ENCODE measurements around the gene OOSP1.
"Not testable (repeated sequence)": the region's sequence is repeated elsewhere in the genome, so short reads cannot be mapped to it uniquely, and the experiment has no call there.

The OOSP1 gene

DNA sequence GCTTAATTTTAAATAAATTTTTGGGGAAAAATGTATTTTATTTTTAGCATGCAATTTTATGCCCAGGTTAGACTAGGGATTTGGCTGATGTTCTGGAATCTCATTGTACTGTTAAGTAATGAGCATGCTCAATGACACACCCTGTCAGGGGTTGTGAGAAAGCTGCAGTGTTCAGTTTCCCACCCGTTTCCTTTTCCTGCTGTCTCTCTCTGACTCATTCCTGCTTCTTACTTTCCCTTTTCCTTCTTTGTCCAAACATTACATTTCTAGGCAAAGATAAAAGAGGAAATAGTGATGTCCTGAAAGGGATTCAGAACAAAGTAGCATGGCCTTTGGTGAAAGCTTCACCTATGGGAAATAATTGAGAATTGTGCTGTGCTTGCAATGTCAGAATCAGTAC is 36.9 kb upstream of the OOSP1 start:
- ATAC-seq: 0 out of 3 replicates have a peak, but pooled peaks have one; percentile 37
- TF ChIP-seq, protein P1, sequence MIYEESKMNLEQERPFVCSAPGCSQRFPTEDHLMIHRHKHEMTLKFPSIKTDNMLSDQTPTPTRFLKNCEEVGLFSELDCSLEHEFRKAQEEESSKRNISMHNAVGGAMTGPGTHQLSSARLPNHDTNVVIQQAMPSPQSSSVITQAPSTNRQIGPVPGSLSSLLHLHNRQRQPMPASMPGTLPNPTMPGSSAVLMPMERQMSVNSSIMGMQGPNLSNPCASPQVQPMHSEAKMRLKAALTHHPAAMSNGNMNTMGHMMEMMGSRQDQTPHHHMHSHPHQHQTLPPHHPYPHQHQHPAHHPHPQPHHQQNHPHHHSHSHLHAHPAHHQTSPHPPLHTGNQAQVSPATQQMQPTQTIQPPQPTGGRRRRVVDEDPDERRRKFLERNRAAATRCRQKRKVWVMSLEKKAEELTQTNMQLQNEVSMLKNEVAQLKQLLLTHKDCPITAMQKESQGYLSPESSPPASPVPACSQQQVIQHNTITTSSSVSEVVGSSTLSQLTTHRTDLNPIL (CRISPR knock-in tag; IDR thresholded peaks at IDR 0.05; ENCODE audit: low read depth): no peak
- TF ChIP-seq, protein P2, sequence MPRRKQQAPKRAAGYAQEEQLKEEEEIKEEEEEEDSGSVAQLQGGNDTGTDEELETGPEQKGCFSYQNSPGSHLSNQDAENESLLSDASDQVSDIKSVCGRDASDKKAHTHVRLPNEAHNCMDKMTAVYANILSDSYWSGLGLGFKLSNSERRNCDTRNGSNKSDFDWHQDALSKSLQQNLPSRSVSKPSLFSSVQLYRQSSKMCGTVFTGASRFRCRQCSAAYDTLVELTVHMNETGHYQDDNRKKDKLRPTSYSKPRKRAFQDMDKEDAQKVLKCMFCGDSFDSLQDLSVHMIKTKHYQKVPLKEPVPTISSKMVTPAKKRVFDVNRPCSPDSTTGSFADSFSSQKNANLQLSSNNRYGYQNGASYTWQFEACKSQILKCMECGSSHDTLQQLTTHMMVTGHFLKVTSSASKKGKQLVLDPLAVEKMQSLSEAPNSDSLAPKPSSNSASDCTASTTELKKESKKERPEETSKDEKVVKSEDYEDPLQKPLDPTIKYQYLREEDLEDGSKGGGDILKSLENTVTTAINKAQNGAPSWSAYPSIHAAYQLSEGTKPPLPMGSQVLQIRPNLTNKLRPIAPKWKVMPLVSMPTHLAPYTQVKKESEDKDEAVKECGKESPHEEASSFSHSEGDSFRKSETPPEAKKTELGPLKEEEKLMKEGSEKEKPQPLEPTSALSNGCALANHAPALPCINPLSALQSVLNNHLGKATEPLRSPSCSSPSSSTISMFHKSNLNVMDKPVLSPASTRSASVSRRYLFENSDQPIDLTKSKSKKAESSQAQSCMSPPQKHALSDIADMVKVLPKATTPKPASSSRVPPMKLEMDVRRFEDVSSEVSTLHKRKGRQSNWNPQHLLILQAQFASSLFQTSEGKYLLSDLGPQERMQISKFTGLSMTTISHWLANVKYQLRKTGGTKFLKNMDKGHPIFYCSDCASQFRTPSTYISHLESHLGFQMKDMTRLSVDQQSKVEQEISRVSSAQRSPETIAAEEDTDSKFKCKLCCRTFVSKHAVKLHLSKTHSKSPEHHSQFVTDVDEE (CRISPR knock-in tag; IDR thresholded peaks at IDR 0.05): no peak
- TF ChIP-seq SNAI2 (CRISPR knock-in tag; IDR thresholded peaks at IDR 0.05) (no peak), ARNTL (CRISPR knock-in tag; IDR thresholded peaks at IDR 0.05; ENCODE audit: borderline replicate concordance, low read depth) (no peak), BACH2 (CRISPR knock-in tag; IDR thresholded peaks at IDR 0.05; ENCODE audit: borderline replicate concordance) (no peak), TOX (CRISPR knock-in tag; IDR thresholded peaks at IDR 0.05; ENCODE audit: borderline replicate concordance) (no peak), ZFP30 (CRISPR knock-in tag; IDR thresholded peaks at IDR 0.05) (no peak), ZNF70 (CRISPR knock-in tag; IDR thresholded peaks at IDR 0.05) (no peak), ESRRG (CRISPR knock-in tag; IDR thresholded peaks at IDR 0.05) (no peak)

DNA sequence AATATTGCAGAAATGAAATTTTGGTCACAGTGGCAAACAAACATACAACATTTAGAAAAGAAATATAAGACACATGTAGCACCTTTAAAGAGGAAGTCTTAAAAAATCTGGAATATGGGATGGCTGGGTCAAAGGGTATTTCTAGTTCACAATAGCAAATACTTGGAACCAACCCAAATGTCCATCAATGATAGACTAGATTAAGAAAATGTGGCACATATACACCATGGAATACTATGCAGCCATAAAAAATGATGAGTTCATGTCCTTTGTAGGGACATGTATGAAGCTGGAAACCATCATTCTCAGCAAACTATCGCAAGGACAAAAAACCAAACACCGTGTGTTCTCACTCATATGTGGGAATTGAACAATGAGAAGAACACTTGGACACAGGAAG is 34.7 kb upstream of the OOSP1 start:
- not testable (repeated sequence) for ATAC-seq

DNA sequence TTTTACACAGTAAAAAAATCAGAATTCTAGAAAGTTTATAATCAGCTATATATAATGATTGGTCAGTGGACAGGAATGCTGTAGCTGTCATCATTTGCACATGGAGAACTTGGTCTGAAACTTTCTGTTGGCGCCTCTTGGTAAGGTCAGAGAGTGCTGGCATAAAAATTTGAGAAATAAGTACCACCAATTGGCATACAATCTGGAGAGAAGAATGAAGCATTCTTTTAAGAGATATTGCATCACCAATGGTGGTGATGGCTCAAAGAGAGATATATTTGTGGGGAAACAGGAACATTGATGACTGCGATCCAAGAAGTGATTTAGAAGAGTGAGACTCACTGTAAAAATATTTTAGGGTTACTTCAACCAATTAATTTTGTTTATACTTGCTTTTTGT is 19.8 kb upstream of the OOSP1 start:
- TF ChIP-seq, protein P2 (CRISPR knock-in tag; IDR thresholded peaks at IDR 0.05): no peak
- no peak for TF ChIP-seq RARB (CRISPR knock-in tag; IDR thresholded peaks at IDR 0.05)
- TF ChIP-seq, protein P3, sequence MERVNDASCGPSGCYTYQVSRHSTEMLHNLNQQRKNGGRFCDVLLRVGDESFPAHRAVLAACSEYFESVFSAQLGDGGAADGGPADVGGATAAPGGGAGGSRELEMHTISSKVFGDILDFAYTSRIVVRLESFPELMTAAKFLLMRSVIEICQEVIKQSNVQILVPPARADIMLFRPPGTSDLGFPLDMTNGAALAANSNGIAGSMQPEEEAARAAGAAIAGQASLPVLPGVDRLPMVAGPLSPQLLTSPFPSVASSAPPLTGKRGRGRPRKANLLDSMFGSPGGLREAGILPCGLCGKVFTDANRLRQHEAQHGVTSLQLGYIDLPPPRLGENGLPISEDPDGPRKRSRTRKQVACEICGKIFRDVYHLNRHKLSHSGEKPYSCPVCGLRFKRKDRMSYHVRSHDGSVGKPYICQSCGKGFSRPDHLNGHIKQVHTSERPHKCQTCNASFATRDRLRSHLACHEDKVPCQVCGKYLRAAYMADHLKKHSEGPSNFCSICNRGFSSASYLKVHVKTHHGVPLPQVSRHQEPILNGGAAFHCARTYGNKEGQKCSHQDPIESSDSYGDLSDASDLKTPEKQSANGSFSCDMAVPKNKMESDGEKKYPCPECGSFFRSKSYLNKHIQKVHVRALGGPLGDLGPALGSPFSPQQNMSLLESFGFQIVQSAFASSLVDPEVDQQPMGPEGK (CRISPR knock-in tag; IDR thresholded peaks at IDR 0.05; ENCODE audit: borderline replicate concordance): no peak

DNA sequence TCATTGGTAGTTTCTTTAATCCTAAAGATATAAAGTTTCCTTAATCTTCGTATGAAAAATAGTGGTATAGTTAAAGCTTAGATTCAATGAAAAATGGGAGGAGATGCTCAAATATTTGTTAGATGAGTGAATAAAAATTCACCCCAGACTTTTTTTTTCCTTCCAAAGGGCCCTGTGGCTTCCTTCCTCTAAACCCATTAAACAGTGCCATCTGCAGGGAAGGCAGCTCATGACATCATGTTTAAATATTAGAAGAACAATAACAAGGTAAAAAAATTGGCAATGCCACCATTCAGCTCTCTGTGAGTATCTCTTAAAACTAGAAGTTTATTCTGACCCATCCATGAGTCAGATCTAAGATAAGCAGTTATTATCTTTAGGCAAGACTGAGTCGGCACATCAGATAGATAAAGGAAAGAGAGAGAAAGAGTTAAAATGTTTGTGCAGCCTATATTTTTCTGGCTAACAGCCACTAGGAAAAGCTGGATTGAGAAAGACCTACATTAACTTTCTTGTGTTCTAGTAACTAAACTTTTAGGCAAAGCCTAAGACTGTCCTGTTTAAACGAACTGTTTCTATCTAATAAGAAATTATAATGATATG is 19.1 kb upstream of the OOSP1 start:
- ATAC-seq: peak; percentile 60
- TF ChIP-seq TCF4 (CRISPR knock-in tag; IDR thresholded peaks at IDR 0.05; ENCODE audit: borderline replicate concordance) (no peak), ZFP30 (CRISPR knock-in tag; IDR thresholded peaks at IDR 0.05) (no peak), SNAI2 (CRISPR knock-in tag; IDR thresholded peaks at IDR 0.05) (no peak), TOX (CRISPR knock-in tag; IDR thresholded peaks at IDR 0.05; ENCODE audit: borderline replicate concordance) (no peak), ARNTL (CRISPR knock-in tag; IDR thresholded peaks at IDR 0.05; ENCODE audit: borderline replicate concordance, low read depth) (no peak), ZNF70 (CRISPR knock-in tag; IDR thresholded peaks at IDR 0.05) (no peak), ESRRG (CRISPR knock-in tag; IDR thresholded peaks at IDR 0.05) (no peak), ISL1 (CRISPR knock-in tag; IDR thresholded peaks at IDR 0.05) (no peak), PPARA (CRISPR knock-in tag; IDR thresholded peaks at IDR 0.05; ENCODE audit: borderline replicate concordance) (no peak), GLIS3 (CRISPR knock-in tag; IDR thresholded peaks at IDR 0.05) (no peak), ZNF8 (CRISPR knock-in tag; IDR thresholded peaks at IDR 0.05) (no peak), ZFP3 (CRISPR knock-in tag; IDR thresholded peaks at IDR 0.05) (no peak), RARB (CRISPR knock-in tag; IDR thresholded peaks at IDR 0.05) (no peak), OSR1 (CRISPR knock-in tag; IDR thresholded peaks at IDR 0.05) (no peak)
- TF ChIP-seq, protein P4, sequence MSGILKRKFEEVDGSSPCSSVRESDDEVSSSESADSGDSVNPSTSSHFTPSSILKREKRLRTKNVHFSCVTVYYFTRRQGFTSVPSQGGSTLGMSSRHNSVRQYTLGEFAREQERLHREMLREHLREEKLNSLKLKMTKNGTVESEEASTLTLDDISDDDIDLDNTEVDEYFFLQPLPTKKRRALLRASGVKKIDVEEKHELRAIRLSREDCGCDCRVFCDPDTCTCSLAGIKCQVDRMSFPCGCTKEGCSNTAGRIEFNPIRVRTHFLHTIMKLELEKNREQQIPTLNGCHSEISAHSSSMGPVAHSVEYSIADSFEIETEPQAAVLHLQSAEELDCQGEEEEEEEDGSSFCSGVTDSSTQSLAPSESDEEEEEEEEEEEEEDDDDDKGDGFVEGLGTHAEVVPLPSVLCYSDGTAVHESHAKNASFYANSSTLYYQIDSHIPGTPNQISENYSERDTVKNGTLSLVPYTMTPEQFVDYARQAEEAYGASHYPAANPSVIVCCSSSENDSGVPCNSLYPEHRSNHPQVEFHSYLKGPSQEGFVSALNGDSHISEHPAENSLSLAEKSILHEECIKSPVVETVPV (CRISPR knock-in tag; IDR thresholded peaks at IDR 0.05): no peak
- TF ChIP-seq, protein P5, sequence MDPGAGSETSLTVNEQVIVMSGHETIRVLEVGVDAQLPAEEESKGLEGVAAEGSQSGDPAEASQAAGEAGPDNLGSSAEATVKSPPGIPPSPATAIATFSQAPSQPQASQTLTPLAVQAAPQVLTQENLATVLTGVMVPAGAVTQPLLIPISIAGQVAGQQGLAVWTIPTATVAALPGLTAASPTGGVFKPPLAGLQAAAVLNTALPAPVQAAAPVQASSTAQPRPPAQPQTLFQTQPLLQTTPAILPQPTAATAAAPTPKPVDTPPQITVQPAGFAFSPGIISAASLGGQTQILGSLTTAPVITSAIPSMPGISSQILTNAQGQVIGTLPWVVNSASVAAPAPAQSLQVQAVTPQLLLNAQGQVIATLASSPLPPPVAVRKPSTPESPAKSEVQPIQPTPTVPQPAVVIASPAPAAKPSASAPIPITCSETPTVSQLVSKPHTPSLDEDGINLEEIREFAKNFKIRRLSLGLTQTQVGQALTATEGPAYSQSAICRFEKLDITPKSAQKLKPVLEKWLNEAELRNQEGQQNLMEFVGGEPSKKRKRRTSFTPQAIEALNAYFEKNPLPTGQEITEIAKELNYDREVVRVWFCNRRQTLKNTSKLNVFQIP (CRISPR knock-in tag; IDR thresholded peaks at IDR 0.05; ENCODE audit: borderline replicate concordance, low read depth): no peak
- TF ChIP-seq, protein P1 (CRISPR knock-in tag; IDR thresholded peaks at IDR 0.05; ENCODE audit: low read depth): no peak

More for the DNA sequence above, 19.8 kb upstream of the OOSP1 start:
- no peak for ATAC-seq

Measured in SK-N-SH treated with all-trans-retinoic acid at 6 μM for 48 hours (cell line).